GM19455 (cell line): ENCODE measurements around the gene COX8C.
"Not testable (repeated sequence)": the region's sequence is repeated elsewhere in the genome, so short reads cannot be mapped to it uniquely, and the experiment has no call there.

Source experiments
- ATAC-seq: cut with Tn5 transposase; IDR thresholded peaks from one replicate; pipeline ENCODE4 v1.9.1; 2021; ENCODE audit not compliant: unreplicated experiment

COX8C gene

GRCh38 chr14:93368996-93369712 lies 22.2 kb downstream of the COX8C start:
- peak; percentile 27 for ATAC-seq

- peak; percentile 82 for ATAC-seq
Observed at GRCh38 chr14:93369713-93370266, 22.8 kb downstream of the COX8C start.

DNA sequence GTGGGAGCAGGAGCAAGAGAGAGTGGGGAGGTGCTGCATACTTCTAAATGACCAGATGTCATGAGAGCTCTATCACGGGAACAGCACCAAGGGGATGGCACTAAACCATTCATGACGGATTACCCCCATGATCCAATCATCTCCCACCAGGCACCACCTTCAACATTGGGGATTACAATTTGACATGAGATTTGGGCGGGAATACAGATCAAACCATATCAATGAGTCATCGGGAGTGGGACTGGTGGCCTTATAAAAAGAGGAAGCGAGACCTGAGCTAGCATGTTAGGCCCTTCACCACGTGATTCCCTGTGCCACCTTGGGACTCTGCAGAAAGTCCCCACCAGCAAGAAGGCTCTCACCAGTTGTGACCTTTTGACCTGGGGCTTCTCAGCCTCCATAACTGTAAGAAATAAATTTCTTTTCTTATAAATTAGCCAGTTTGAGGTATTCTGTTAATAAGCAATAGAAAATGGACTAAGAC lies 28.7 kb downstream of the COX8C start:
- ATAC-seq = peak; percentile 92

DNA sequence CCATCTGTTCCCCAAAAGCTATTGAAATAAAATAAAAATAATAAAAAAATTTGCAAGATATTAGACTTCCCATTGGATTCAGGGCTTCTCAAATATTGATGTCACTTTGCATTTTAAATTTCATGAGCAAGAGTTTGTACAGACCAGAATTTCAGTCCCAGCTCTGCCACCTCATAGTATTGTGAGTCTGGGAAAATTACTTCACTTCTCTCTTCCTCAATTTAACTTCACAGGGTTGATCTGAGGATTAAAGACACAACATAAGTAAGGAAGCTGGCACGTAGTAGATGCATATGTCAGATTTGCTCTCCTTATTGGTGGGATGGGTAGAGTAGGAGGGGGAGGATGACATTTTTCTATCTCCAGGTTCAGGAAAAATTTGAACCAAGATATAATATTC lies 32.8 kb downstream of the COX8C start:
- no peak for ATAC-seq

DNA sequence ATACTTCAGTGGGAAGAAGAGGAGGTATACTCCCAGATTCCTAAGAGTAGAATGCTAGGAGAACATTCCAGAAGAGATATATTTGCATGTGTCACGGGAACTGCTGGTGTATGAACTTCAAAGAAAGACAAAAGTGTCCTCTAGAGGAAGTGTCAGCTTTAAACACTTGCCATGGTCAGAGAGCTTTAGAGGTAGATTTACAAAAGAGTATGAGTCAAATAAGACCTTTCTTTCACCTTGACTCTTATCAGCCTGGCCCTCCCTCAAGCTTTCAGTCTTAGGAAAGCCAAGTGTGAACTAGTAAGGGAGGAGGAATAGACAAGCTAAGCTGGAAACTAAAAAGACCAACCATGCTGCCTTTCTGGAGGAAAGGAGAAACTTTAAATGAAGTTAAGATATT lies 34.7 kb downstream of the COX8C start:
- ATAC-seq = no peak

GRCh38 chr14:93384256-93384655 lies 37.3 kb downstream of the COX8C start:
- ATAC-seq = not testable (repeated sequence)

GRCh38 chr14:93395231-93395630 lies 48.2 kb downstream of the COX8C start:
- no peak for ATAC-seq

DNA sequence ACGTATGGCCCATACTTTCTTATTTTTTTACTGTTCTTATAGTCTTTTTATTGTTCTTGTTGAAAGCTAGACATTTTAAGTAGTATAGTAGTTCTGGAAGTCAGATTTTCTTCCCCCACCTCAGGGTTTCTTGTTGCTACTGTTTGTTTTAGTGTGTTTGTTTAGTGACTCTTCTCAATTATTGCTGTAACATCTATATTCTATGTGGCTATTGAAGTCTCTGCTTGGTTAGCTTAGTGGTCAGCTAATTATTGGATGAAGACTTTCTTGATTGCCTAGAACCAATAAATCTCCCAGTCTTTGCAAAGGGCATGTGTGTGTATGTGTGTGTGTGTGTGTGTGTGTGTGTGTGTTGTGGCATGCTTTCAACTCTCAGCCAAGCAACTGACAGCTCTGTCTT lies 49.5 kb downstream of the COX8C start:
- no peak for ATAC-seq
